GM18909 (cell line): Measurements from ENCODE around the gene MSI2.

Experiments
- ATAC-seq: cut with Tn5 transposase; IDR thresholded peaks from one replicate; pipeline ENCODE4 v1.9.1; 2021; ENCODE audit warnings: mild to moderate bottlenecking; ENCODE audit not compliant: unreplicated experiment, poor library complexity

MSI2 gene

DNA sequence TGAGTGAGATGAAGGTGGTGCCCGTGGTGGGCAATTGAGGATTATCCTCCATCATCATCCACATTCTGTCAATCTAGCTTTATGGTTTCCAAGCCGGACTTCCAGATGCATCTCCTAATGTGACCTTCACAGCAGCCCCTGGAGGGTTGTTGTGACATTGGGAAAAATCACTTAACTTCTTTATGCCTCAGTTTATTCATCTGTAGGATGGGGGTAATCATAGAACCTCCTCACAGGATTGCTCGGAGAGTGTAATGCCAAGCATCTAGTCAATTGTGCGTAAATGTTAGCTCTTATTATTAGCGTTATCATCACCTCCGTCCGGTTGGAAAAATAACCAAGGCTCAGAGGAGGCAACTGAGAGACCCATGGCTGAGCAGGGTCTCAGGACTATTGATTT is 274.8 kb downstream of the MSI2 start:
- no peak for ATAC-seq

DNA sequence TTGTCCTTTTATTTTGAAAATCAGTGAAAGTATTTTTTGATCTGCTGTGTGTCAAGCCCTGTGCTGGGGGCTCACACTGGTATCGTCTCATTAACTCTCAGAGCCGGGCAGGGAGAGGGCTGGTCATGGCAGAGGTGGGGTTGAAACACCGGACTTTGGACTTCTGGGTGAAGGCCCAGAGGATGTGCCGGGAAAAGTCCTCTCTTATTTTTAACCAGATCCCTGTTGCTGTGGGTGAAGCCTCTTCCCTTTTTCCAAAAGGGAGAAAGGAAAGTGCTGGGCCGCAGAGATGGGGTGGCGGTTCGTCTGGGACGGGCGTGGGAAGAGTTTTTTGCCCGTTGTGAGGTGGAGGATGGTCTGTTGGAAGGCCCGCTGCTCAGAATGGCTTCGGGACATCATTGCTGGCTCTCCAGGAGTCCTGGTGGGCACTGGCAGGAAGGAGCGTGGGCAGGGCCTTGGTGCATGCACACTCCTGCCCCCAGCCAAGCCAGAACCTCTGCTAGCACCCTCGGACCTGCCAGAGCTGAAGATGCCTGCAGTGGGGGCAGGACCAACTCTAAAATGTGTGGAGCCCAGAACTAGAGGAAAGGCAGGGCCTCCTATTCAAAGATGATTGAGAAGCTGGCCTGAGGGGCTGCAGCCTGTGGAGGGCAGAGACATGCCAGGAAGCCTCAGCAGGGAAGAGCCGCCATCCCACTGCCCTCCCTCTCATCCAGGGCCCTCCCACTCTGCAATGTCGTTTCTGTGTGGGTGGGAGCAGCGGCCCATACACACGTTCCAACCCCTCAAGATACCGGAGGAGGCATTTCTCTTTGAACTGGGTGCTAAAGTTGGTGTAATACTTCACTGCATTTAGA is 275.6 kb downstream of the MSI2 start:
- ATAC-seq, result no peak

DNA sequence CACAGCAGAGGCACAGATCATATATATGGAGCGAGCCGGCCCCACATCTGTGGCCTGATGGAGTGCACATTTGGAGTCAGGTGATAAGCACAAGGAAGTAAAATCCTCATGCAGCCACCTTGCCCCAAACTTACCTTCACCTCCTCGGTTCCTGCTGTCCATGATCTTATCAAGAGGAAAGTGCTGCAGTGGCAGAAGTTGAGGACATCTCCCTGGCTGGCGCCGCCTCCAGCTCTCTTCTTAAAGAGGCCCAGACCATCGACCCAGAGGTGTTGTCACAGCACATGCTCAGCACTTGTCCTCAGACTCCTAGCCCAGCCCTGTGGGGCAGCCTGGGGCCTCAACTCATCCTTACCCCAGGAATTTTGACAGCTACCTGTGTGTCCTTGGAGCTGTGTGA is 276.2 kb downstream of the MSI2 start:
- ATAC-seq, result no peak

DNA sequence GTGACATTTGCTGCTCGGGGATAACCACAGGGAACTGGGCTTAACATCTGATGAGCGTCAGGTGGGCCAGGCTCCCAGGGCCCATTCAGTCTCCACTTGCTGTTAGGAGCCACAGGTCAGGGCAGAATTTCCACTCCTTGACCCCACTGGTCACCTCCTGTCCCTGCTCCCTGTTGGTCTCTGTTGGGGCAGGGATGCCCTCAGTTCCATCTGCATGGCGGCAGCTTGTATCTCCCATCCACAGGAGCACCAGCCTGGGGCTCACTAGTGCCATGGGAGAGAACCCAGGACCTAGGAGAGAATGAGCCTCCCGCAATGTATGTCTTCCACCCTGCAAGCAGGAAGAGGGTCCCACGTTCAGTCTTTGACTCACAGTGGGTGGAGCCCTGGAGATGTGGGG is 276.6 kb downstream of the MSI2 start:
- ATAC-seq, result no peak

DNA sequence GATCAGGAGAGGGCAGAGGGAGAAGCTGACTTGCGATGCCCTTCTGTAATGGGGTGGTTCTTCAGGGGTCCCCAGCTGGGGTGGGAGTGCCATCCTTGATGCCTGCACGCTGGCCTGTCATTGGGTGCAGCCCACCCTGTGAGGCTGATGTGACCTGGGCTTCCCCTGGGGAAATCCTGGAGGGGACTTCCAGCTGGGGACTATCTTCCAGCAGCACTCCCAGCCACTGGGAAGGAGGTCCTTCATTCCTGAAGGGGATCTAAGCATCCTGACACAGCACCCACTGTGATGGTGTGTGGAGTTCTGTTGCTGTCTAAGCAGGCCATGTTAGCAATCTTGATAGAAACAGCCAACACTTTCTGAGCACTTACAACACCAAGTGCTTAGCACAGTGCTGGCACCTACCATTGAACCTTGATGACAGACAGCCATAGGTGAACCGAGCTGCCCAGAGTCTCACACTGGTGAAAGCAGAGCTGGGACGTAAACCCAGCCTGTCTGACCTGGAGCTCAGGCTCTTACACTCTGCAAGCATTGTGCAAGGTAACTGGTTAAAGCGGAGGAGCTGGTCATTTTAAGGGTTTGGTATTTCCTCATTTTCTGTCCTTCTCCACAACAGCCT is 277.5 kb downstream of the MSI2 start:
- ATAC-seq, result no peak

DNA sequence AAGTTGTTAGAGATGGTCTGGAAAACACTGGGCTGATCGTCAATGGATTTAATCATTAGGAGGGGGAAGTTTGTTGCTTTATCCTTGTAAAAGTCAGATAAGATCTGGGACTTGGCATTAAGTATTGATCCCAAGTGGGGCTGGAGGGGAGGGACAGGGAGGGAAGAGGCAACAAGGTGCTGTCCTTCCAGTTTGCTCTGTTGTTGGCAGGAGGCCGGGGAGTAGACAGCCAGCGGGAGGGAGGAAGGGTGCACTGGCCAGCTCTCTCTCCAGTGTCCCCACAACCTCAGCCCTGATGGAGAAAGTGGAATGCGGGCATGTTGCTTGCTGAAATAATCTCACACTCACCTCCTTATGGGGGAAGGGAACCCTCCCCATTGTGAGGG is 278.5 kb downstream of the MSI2 start:
- ATAC-seq, result no peak

DNA sequence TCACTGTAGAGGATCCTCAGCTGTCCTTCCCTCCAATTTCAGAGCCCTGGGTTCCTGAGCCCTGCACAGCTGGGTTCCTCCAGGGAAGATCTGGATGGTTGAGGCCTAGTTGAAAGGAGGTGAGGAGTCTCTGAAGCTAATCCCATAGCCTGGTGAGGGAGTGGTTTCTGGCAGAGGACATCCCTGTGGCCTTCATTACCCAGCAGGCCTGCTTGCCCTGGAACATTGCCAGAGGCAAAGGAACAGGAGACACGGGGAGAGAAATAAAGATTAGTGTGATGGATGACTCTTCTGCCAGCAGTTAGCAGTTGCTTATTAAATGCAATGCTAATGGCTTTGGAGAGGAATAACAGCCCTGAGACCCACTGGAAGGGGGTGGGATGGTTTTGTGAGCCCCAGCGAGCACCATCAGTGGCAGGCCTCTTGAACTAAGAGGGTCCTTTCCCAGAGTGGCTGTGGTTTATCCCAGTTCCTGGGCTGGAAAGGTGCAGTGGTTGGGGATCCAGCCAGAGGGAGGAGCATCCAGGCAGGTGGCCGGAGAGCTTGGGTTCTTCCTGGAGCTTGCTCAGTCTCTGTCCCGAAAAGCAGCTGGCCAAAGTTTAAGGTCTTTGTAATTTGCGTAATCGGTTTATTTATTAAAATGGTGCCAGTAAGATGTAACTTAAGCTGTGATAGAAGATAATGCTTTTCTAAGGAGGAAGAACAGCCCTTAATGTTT is 279.1 kb downstream of the MSI2 start:
- ATAC-seq, result no peak

DNA sequence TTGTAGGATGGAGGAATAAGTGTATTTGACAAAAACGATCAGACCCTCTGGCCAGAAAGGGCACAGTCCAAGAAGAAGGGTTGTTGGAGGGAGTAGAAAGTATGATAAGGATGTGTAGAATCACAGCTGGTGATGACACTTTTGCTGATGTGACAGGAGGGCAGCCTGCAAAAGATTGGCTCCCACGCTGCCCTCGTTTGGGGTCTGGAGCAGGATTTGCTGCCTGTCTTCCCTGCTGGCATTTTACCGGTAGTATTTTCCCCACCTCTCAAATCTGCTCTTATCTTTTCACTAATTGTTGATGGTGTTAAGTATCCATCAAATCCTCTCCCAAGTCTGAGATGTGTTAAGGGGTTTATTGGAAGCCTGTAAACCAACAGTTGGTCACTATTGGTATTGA is 280.0 kb downstream of the MSI2 start:
- no peak for ATAC-seq

DNA sequence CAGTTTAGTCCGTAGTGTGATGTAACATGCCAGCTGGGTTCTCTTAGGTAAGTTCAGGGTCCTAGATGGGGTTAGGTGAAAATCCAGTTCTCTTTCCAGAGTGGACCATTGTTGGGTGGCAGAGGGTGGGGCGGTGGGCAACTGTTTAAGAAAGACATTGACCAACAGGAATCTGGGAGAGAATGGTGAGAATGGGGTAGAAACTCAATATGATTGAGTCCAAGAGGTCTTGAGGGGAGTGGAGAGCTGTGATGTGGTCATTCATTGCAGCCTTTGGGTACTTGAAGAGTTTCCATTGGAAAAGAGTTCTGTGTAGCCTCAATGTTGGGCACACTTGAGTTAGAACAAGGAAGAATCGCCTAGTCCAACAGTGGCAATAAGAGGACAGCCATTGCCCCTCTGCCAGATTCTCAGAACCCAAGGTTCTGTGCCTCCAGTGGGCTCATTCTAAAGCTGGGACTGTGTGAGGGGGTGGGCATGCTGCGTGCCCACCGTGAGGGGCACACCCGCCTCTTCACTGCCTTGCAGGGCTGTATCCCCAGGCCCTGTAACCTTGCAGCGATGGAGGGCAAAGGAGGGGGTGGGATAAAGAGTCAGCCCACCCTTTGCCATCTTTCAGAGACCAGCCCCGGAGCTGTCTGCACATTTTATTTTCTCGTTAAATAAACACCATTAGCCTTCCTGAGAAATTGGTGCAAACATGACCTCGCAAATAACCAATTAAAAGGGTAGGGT is 280.6 kb downstream of the MSI2 start:
- ATAC-seq, result no peak

DNA sequence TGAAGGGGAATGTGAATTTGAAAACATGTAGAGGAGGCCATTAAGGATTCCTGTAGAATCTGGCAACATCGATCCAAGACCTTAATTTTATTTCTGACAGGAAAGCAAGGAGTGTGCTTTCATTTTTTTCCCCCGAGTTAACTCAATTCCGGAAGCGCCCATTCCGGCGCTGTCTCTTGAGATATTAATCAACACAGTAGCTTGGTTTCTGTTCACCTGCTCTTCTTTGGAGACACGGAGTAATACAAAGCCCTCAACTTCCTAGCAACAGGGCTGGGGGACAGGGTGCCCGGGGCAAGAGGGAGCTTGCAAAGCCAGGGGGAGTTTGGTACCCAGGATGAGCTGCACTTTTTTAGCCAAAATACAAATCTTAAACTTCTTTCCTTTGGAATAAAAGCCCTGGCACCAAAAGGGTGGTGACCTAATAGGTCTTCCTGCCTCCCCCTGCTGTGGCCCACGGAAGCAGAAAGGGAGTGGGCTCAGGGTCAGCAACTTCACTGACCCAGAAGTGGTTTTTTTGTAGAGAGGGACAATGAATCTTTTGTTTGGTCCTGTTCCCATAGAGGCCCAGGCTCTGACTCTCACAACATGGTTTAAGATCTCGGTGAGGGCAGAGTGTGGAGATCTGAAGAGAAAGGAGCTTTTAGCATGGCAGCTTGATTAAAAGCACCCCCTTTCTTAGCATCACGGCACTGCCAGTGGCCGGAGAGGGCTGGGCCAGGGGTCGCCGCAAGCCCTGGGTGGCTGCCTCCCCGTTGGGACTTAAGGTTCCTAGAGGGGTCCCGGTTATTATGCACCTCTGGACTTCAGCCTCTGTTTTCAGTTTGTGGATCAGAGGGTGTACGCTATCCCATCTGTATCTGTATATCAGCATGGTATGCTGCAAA is 281.4 kb downstream of the MSI2 start:
- no peak for ATAC-seq

DNA sequence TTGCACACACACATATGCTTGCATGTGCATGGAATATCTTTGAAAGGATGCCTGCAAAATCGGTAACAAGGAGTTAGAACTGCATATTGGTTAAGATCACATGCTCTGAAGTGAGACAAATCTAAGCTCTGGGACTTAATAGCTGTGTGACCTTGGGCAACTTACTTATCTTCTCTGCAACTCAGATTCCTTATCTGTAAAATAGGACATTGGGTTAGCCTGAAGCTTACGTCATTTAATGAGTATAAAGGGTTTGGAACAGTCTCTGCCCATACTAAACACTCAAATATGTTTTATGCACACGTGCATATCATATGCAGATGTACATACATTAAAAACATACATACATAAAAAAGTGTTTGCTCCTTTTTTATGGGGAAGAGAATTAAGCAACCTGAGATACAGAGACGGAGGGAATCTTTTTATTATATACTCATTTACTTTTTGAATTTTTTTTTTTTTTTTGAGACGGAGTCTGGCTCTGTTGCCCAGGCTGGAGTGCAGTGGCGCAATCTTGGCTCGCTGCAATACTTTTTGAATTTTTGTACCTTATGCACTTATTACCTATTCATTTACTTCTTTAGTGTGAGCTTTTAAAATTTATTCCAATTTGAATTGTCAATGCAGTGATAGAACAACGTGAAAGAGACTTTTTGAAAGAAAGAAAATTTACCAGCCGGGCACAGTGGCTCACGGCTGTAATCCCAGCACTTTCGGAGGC is 282.6 kb downstream of the MSI2 start:
- ATAC-seq, result no peak

DNA sequence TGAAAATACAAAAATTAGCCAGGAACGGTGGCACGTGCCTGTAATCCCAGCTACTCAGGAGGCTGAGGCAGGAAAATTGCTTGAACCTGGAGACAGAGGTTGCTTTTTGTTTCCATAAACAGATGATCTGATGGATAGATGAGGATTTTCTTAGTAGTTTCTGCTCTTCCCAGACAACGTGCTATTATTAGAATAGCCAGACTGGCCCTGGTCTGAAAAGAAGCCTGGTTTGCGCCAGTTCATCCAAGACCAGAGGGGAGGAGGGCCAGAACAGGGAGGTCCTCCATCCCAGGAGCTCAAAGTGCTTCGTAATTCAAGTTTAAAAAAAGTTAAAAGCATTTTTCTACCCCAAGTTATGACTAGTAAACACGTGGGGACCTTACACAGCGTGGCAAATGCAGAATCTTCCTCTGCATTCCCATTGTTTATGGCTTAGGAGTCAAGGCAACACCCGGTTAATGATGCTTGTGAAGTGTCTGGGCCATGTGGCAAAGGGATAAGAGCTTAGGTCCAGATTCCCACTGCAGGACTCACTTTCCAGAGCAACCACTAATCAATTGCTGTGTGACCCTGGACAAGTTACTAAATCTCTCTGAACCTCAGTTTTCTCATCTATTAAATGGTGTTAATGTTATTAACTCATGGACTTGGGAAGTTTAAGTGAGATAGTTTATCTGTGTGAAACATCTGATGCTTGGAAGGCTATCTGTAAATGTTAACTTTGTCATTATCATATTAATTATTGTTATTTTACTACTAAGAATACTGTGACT is 283.4 kb downstream of the MSI2 start:
- no peak for ATAC-seq

DNA sequence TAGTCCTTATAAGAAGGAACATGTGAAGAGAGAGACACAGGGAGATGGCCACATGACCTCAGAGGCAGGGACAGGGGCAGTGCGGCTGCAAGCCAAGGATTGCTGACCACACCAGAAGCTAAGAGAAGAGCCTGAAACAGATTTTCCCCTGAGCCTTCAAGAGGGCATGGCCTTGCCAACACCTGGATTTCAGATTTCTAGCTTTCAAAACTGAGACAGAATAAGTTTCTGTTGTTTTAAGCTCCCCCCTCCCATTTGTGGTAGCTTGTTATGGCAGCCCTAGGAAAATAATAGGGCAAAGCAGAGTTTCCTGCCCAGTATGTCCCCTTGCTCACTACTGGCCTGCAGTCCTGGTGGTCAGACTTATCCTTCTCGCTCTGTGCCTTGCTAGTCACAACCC is 284.3 kb downstream of the MSI2 start:
- no peak for ATAC-seq

DNA sequence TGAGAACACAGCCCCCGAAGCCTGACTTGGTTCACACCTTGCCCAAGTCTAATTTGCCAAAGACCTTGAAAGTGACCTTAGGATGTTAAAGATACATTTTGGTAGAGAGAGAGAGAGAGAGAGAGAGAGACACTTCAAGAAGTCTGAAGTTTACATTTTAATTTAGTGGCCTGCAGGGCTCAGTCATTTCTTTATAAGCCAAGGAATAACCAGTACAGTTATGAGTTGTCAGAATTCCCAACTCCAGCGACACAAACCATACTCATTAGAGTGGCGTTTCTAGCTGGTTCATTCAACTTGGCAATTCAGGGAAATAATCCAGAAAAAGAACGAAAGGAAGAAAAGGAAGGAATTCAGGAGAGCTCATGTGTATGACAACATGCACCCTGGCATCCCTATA is 284.7 kb downstream of the MSI2 start:
- no peak for ATAC-seq

DNA sequence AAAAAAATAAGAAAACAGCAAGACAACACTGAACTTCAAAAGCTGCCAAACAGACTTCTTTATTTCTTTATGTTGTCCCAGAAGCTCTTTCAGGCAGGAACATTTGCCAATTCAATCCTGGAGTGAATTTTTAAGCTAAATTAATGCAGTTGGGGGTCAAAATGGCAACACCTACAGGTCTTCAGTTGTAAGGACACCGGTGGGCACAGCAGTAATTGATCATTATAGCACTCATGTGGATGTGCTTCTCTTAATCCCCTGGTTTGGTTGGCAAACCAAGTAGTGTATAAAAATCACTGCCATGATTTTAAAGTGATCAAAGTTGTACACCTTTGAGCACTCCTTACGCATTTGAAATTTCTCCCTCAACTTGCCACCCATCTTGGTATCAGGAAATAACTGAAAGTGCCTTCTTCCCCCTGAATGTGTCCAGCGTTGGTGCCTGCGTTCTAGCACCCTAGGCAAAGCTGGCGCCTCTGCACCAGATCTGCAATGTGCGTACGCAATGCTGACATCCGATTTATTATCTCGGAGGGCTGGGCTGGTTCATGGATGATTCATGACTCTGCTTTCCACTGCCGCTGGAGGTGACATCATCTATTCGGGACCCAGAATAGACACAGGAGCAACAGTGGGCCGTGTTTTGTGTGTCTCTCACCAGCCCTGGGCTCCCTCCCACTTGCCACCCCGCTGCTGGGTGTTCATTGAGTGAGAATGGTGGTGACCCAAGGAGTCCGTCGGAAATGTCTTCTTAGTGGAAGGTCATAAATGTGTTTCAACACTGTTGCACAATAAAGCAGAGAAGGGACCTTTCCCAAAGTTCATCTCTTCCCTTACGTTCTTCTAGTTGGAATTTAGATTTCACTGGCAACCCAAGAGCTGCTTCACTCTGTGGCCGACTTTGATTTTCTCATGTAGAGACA is 285.4 kb downstream of the MSI2 start:
- no peak for ATAC-seq

DNA sequence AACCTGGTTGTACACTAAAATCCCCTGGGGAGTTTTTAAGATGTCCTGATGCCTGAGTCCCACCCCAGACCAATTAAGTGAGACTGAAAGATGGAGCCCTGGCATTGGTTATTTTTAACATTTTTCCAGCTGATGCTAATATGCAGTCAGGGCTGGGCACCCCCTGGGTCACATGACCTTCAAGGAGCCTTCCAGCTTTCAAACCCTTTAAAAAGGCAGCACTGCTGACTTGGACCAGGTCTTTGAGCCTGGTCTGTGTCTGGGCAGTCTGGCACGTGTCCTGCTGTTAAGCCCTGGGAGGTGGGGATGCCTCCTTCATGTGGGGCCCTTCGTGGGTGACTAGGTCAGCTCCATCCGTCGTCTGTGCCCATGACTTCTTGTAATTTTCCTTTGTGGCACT is 286.2 kb downstream of the MSI2 start:
- ATAC-seq, result no peak

DNA sequence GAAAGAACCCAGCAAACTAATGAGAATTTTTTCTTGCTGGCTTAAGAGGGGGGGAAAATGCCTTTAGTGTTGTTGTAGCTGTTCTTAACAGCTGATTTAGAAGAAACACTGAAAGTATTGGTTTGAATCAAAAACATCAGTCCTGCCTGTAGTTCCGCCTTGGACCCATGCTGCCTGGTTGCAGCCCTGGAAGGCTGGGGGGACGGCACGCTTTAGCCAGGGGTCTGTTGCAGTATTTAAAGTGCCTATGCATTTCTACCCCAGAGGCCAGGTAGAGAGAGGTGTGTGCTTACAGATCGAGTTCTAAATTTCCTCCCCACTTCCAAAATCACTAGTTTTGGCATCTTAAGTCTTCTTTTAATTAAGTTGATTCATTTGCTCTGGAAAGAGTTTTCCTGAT is 286.9 kb downstream of the MSI2 start:
- no peak for ATAC-seq
